ENCODE measurements around the gene PTK6. TPM values are rescaled to one million over a fixed set of nuclear protein-coding genes. Genes with fewer than 3 reads are reported as not detected.
A peak's percentile ranks its signal among the peaks of the same experiment; 100 is the strongest.

The PTK6 gene
- total and polyA plus RNA-seq, 2 of the 13 experiments (the other 11 are each of a cell fraction or from before 2014, with no cell fraction given): 0.08 TPM; not detected in 1

GRCh38 chr20:63537525-63538203 lies 488 bp upstream of the PTK6 start (continued):
- TF ChIP-seq ZNF138 (CRISPR knock-in tag; IDR thresholded peaks at IDR 0.05; ENCODE audit: low read depth): peak; percentile 78; the same call in 1 of the 2 replicates
- peak; percentile 33; the same call in 1 of the 2 replicates for TF ChIP-seq NCOA1 (CRISPR knock-in tag; IDR thresholded peaks at IDR 0.05)
- TF ChIP-seq MTERF4 (CRISPR knock-in tag; IDR thresholded peaks at IDR 0.05): 0 out of 2 replicates have a peak, but pooled peaks have one; percentile 8
- TF ChIP-seq ZBTB42 (CRISPR knock-in tag; IDR thresholded peaks at IDR 0.05): peak; percentile 47; the same call in 1 of the 2 replicates
- no peak for TF ChIP-seq ATF4 (CRISPR knock-in tag; IDR thresholded peaks at IDR 0.05)
- peak; percentile 82 for TF ChIP-seq MED1 (CRISPR knock-in tag; IDR thresholded peaks at IDR 0.05)
- TF ChIP-seq POLR2AphosphoS2 (IDR thresholded peaks at IDR 0.05; ENCODE audit: low read depth, low read length): no peak
- TF ChIP-seq MZF1 (CRISPR knock-in tag; IDR thresholded peaks at IDR 0.05; ENCODE audit: borderline replicate concordance): peak; percentile 95
- TF ChIP-seq ZNF383 (CRISPR knock-in tag; IDR thresholded peaks at IDR 0.05; ENCODE audit: borderline replicate concordance): no peak
- TF ChIP-seq RAD51 (IDR thresholded peaks at IDR 0.05; ENCODE audit: borderline replicate concordance): no peak
- TF ChIP-seq IKZF4 (CRISPR knock-in tag; IDR thresholded peaks at IDR 0.05; ENCODE audit: borderline replicate concordance, low read depth, not compliant biosample characterization): peak; percentile 72
- TF ChIP-seq ZNF382 (CRISPR knock-in tag; IDR thresholded peaks at IDR 0.05; ENCODE audit: borderline replicate concordance): no peak
- TF ChIP-seq MAX (IDR thresholded peaks at IDR 0.05): no peak; the same call in 1 of the 2 replicates
- no peak for TF ChIP-seq ZNF597 (CRISPR knock-in tag; IDR thresholded peaks at IDR 0.05)
- peak; percentile 96 for TF ChIP-seq ZNF230 (CRISPR knock-in tag; IDR thresholded peaks at IDR 0.05)
- TF ChIP-seq KDM5A (IDR thresholded peaks at IDR 0.05; ENCODE audit: borderline replicate concordance, low read length): peak; percentile 94
- TF ChIP-seq MEIS2 (CRISPR knock-in tag; IDR thresholded peaks at IDR 0.05): peak; percentile 85
- TF ChIP-seq ZFP41 (CRISPR knock-in tag; IDR thresholded peaks at IDR 0.05; ENCODE audit: borderline replicate concordance): peak; percentile 74; the same call in 1 of the 2 replicates
- TF ChIP-seq ZNF800 (CRISPR knock-in tag; IDR thresholded peaks at IDR 0.05): peak; percentile 87; the same call in 1 of the 2 replicates
- TF ChIP-seq ZSCAN22 (CRISPR knock-in tag; IDR thresholded peaks at IDR 0.05): no peak
- TF ChIP-seq FOXM1 (CRISPR knock-in tag; IDR thresholded peaks at IDR 0.05): no peak
- TF ChIP-seq MXI1 (IDR thresholded peaks at IDR 0.05; ENCODE audit: borderline replicate concordance, low read depth, low read length): peak; percentile 68; the same call in 1 of the 3 replicates
- TF ChIP-seq TFAP4 (IDR thresholded peaks at IDR 0.05; ENCODE audit: borderline replicate concordance, low read depth): peak; percentile 89; the same call in 1 of the 2 replicates
- TF ChIP-seq ZNF556 (CRISPR knock-in tag; IDR thresholded peaks at IDR 0.05; ENCODE audit: borderline replicate concordance): peak; percentile 29; the same call in 1 of the 2 replicates

Measured in HepG2 (cell line).